Measurements from ENCODE around the gene CNTN4. TPM values are rescaled to one million over a fixed set of nuclear protein-coding genes. Genes with fewer than 3 reads are reported as not detected.

CNTN4 gene
- total RNA-seq, 1 experiment from 2014 or later: 1.6 TPM

DNA sequence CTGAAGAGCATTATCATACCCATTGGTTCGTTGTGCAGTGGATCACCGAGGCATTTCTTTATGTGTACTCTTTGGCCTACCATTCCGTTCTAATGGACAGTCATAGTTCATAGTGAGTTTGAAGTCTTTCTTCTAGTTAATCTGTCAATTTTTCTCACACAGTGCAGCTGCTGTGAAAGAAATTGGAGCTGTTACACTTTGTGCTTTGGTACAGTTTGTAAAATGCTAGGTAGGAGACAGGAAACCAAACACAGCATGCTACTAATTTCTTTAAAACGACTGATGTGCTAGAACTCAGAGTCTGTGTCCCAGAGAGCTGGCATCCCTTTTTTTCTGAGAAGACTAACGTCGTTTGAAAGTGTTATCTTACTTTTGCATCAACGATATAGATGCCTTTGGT, 218.9 kb downstream of the CNTN4 start:
- H4K91ac ChIP-seq (ENCODE audit: insufficient read length, low read depth, low read length): no peak overlapping the region
- no peak overlapping the region for H3K14ac ChIP-seq (ENCODE audit: insufficient read depth, low read length)
- Mint-ChIP-seq H3K4me1 (peaks cover 3 to 4% of the 10 kb centered on the region in 2 experiments; a peak in 3 of 4 replicates), H3K9me3 (no peaks in the 10 kb centered on the region), H3K27ac (no peak overlapping the region; a peak in 1 of 7 replicates), H3K4me3 (no peak overlapping the region), H3K36me3 (ENCODE audit: insufficient read depth in 1 of 3, low read depth in 3 of 3) (no peaks in the 10 kb centered on the region), H3K27me3 (ENCODE audit: low read depth) (no peaks in the 10 kb centered on the region)
- H3K23me2 ChIP-seq (ENCODE audit: insufficient read length, low read depth, low read length, poor library complexity, severe bottlenecking): no peaks in the 10 kb centered on the region
- H3K9me3 ChIP-seq (ENCODE audit: control insufficient read depth, low read depth, low read length): no peaks in the 10 kb centered on the region
- no peak overlapping the region for H2AFZ ChIP-seq (ENCODE audit: low read length)
- H4K20me1 ChIP-seq (ENCODE audit: control insufficient read depth, insufficient read depth, insufficient read length): no peaks in the 10 kb centered on the region
- DNase-seq: no peak
- H3K27ac ChIP-seq (ENCODE audit: insufficient read length, low read depth, low read length): no peak overlapping the region
- no peak for TF ChIP-seq CTCF (conservative IDR thresholded peaks at IDR 0.05)
- no peak overlapping the region for H3K23ac ChIP-seq (ENCODE audit: insufficient read length, low read depth, low read length)
- H3K9ac ChIP-seq (ENCODE audit: extremely low read depth, insufficient read length, low read length): no peak overlapping the region
- H3K4me2 ChIP-seq (ENCODE audit: insufficient read depth, insufficient read length, low read length): no peak overlapping the region
- no peak overlapping the region for H3T11ph ChIP-seq (ENCODE audit: low read length)
- H3K27me3 ChIP-seq (ENCODE audit: insufficient read depth, low read length): no peaks in the 10 kb centered on the region
- H4K5ac ChIP-seq (ENCODE audit: insufficient read length, low read depth, low read length): no peak overlapping the region
- no peak overlapping the region for H2BK15ac ChIP-seq (ENCODE audit: low read depth, low read length)
- no peak overlapping the region for H2AK5ac ChIP-seq (ENCODE audit: insufficient read length, low read length)
- no peak overlapping the region for H4K8ac ChIP-seq (replicated peaks; ENCODE audit: insufficient read length, low read depth, low read length)
- H3K79me2 ChIP-seq (ENCODE audit: insufficient read depth, low read length): no peaks in the 10 kb centered on the region
- H2BK20ac ChIP-seq (ENCODE audit: low read depth, low read length, poor library complexity, severe bottlenecking): no peak overlapping the region
- H2BK120ac ChIP-seq (ENCODE audit: low read depth, low read length, poor library complexity, severe bottlenecking): no peak overlapping the region
- no peak overlapping the region for H3K18ac ChIP-seq (ENCODE audit: insufficient read length, low read depth, low read length)
- H3K4me1 ChIP-seq (ENCODE audit: insufficient read depth, low read length): no peaks in the 10 kb centered on the region; the same call in 1 of the 2 replicates
- no peaks in the 10 kb centered on the region for H3K79me1 ChIP-seq (ENCODE audit: insufficient read depth, low read depth, low read length, poor library complexity, severe bottlenecking)
- no peak overlapping the region for H2BK5ac ChIP-seq (ENCODE audit: insufficient read length, low read length)
- WGBS (ENCODE audit: extremely low coverage, insufficient read length, low lambda C conversion rate): no CpG with 5 or more reads among the region's 7 CpGs
- no peak overlapping the region for H3K56ac ChIP-seq (ENCODE audit: insufficient read length, low read depth, low read length)
- no peak overlapping the region for H2BK12ac ChIP-seq (ENCODE audit: insufficient read length, low read depth, low read length)
- H3K4ac ChIP-seq (ENCODE audit: low read depth, low read length): no peak overlapping the region

Measured in H9 (cell line).